Type B pancreatic cell (in vitro differentiated cells): ENCODE results near the gene SDK2. TPM values are rescaled to one million over a fixed set of nuclear protein-coding genes. Genes with fewer than 3 reads are reported as not detected.

ENCODE experiments used
- DNase-seq: peaks from one replicate; pipeline ENCODE4 v3.0.0; 2021; ENCODE audit warnings: mixed read lengths; ENCODE audit not compliant: unreplicated experiment; ENCODE audit errors: extremely low spot score
- H3K27ac Mint-ChIP-seq: 2 replicates; pipeline ENCODE4 v1.8.0; 2021; ENCODE audit warnings: mild to moderate bottlenecking, mixed read lengths
- H3K27me3 Mint-ChIP-seq: 2 replicates; pipeline ENCODE4 v1.8.0; 2021; ENCODE audit warnings: mixed read lengths
- H3K36me3 Mint-ChIP-seq: 2 replicates; pipeline ENCODE4 v1.8.0; 2021; ENCODE audit warnings: mixed read lengths
- H3K4me1 Mint-ChIP-seq: one replicate; pipeline ENCODE4 v1.8.0; 2021; ENCODE audit warnings: mixed read lengths; ENCODE audit not compliant: unreplicated experiment
- H3K4me3 Mint-ChIP-seq: 2 replicates; pipeline ENCODE4 v1.8.0; 2021; ENCODE audit warnings: mild to moderate bottlenecking, mixed read lengths
- H3K9me3 Mint-ChIP-seq: 2 replicates; pipeline ENCODE4 v1.8.0; 2021; ENCODE audit warnings: mixed read lengths
- total RNA-seq: library from RNA; stranded (reverse); gene quantifications from 2 replicates; pipeline ENCODE4 v1.2.1, GENCODE V29; 2021; ENCODE audit warnings: low replicate concordance
- TF ChIP-seq, protein P1 (sequence below): fragments of 200-600 bp; sonication (generic); conservative IDR thresholded peaks from 2 replicates; pipeline ENCODE4 v1.5.0; 2021; ENCODE audit warnings: antibody characterized with exemption, mild to moderate bottlenecking

Gene SDK2
- total RNA-seq, 1 donor from 2014 or later: 47.3 TPM

DNA sequence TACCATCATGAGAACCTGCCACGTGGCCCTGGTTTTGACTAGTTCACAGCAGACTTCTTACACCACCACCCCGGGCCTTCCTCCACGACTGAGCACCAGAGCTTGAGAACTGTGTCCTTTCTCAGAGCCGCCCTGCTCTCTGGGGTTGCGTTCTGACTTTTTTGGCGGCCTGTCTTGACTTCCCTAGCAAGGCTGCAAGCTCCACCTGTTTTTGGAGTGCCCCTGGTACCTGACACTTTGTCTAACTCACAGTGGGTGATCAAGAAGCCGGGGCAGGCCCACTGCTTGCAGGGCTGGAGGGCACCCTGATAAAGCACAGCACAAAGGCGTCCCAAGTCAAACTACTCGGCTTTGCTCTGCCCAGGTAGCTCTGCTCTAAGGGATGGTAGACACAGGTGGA lies 154.3 kb downstream of the SDK2 start:
- H3K27me3 Mint-ChIP-seq: peaks cover 10% of the 10 kb centered on the region
- DNase-seq: no peak
- peaks cover 11% of the 10 kb centered on the region for H3K36me3 Mint-ChIP-seq
- H3K4me1 Mint-ChIP-seq: peaks cover 20% of the 10 kb centered on the region
- TF ChIP-seq, protein P1, sequence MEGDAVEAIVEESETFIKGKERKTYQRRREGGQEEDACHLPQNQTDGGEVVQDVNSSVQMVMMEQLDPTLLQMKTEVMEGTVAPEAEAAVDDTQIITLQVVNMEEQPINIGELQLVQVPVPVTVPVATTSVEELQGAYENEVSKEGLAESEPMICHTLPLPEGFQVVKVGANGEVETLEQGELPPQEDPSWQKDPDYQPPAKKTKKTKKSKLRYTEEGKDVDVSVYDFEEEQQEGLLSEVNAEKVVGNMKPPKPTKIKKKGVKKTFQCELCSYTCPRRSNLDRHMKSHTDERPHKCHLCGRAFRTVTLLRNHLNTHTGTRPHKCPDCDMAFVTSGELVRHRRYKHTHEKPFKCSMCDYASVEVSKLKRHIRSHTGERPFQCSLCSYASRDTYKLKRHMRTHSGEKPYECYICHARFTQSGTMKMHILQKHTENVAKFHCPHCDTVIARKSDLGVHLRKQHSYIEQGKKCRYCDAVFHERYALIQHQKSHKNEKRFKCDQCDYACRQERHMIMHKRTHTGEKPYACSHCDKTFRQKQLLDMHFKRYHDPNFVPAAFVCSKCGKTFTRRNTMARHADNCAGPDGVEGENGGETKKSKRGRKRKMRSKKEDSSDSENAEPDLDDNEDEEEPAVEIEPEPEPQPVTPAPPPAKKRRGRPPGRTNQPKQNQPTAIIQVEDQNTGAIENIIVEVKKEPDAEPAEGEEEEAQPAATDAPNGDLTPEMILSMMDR: no peak
- H3K27ac Mint-ChIP-seq: no peak overlapping the region
- no peak overlapping the region for H3K4me3 Mint-ChIP-seq
- H3K9me3 Mint-ChIP-seq: peaks cover 3% of the 10 kb centered on the region

DNA sequence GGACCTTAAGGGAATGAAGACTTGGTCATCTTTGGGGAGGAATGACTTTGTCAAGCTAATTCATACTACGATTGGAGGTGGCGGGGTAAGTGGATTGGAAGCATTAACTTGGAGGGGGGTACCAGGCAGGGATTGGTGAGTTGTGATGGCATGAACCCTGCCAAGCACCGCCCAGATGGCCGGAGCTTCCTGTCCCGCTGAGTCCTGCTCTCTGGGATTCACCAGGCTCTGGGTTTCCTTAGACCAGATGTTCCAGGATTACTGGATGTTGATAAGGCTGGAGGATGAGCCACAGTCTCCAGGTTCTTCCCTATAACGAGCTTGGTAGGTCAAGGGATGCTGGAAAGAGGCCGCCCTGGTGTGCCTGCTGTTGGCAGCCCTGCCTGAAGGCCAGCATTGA lies 154.9 kb downstream of the SDK2 start:
- no peak overlapping the region for H3K27ac Mint-ChIP-seq
- H3K36me3 Mint-ChIP-seq: peaks cover 13% of the 10 kb centered on the region
- no peak for DNase-seq
- H3K4me1 Mint-ChIP-seq: peaks cover 16% of the 10 kb centered on the region
- TF ChIP-seq, protein P1: no peak
- no peak overlapping the region for H3K4me3 Mint-ChIP-seq
- H3K9me3 Mint-ChIP-seq: peaks cover 5% of the 10 kb centered on the region
- peaks cover 10% of the 10 kb centered on the region for H3K27me3 Mint-ChIP-seq

DNA sequence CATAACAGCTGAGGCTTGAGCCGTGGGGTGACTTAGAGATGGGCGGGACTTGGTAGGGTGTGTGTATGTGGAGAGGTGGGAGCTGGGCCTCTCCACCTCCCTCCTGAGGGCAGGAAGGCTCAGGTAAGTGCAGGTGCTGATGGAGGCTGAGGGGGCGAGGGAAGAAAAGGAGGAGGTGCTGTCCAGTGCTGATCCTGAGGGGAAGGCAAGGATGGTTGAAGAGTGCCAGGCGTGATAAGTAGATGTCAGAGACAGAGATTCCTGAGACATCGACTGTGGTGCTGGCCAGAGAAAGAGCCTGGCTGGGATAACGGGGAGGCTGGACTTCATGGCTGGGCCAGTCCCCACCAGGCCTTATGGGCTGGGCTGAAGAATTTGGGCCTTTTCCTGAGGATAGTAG lies 159.1 kb downstream of the SDK2 start:
- peaks cover 5% of the 10 kb centered on the region for H3K9me3 Mint-ChIP-seq
- peaks cover 13% of the 10 kb centered on the region for H3K4me1 Mint-ChIP-seq
- H3K27me3 Mint-ChIP-seq: peaks cover 7% of the 10 kb centered on the region
- no peak for DNase-seq
- H3K27ac Mint-ChIP-seq: no peak overlapping the region
- peaks cover 13% of the 10 kb centered on the region for H3K36me3 Mint-ChIP-seq
- no peak overlapping the region for H3K4me3 Mint-ChIP-seq
- TF ChIP-seq, protein P1: no peak

DNA sequence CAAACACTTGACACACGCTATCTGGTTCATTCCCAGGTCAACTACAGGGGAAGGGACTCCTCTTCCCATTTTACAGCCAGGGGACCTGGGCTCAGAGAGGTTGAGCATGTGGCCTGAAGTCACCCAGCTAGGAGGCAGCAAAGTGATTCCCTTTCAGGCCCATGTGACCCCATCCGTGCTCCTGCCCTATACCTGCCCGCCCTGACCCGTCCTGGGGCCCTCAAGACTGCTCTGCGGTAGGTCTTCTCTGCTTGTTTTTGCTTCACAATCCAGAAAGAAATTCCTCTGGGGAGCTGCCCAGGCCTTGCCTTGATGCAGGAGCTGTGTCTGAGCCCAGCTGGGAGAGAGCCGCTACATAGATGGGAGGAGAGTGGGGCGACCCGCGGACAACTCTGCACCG lies 161.4 kb downstream of the SDK2 start:
- Mint-ChIP-seq H3K36me3 (peaks cover 13% of the 10 kb centered on the region), H3K4me3 (no peak overlapping the region), H3K4me1 (peaks cover 19% of the 10 kb centered on the region), H3K9me3 (peaks cover 5% of the 10 kb centered on the region), H3K27ac (no peak overlapping the region), H3K27me3 (peaks cover 7% of the 10 kb centered on the region)
- no peak for DNase-seq
- TF ChIP-seq, protein P1: no peak

DNA sequence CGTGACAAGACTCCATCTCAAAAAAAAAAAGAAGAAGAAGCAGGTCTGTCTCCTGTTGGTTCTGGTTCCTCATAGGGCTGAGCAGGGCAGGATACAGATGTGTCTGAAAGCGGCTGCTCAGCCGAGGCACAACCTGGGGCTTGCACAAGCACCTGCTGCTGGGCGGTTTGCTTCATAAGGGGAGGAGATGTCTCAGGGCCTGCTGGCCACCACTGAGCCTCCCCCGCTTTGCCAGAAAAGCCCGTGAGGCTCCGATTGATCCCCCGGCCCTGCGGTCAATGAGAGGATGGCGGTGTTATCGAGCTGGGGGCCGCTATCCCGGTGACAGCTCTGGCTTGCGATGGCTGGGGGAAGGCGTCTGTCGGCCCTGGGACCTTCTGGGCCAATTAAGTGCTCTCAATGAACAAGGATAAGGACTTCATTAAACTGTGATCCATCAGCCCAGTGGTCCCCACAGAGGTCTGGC lies 162.0 kb downstream of the SDK2 start:
- no peak for DNase-seq
- Mint-ChIP-seq H3K36me3 (peaks cover 13% of the 10 kb centered on the region), H3K4me3 (no peak overlapping the region), H3K4me1 (peaks cover 20% of the 10 kb centered on the region), H3K9me3 (peaks cover 5% of the 10 kb centered on the region), H3K27ac (no peak overlapping the region), H3K27me3 (peaks cover 7% of the 10 kb centered on the region)
- TF ChIP-seq, protein P1: no peak

DNA sequence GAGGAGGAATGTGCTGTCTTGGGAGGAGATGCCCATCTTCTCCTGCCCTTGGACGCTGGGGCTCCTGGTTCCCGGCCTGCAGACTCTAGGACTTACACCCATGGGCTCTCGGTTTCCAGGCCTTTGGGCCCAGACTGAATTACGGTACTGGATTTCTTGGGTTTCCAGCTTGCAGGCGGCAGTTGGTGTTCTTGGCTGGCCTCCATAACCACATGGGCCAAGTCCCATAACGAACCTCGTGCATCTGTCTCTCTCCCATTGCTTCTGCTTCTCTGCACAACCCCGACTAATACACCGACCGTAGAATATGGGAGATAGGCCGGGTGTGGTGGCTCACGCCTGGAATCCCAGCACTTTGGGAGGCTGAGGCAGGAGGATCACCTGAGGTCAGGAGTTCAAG lies 162.6 kb downstream of the SDK2 start:
- peaks cover 7% of the 10 kb centered on the region for H3K27me3 Mint-ChIP-seq
- no peak for DNase-seq
- H3K27ac Mint-ChIP-seq: no peak overlapping the region
- H3K4me1 Mint-ChIP-seq: peaks cover 24% of the 10 kb centered on the region
- peaks cover 13% of the 10 kb centered on the region for H3K36me3 Mint-ChIP-seq
- TF ChIP-seq, protein P1: no peak
- peaks cover 5% of the 10 kb centered on the region for H3K9me3 Mint-ChIP-seq
- no peak overlapping the region for H3K4me3 Mint-ChIP-seq
